ENCODE data around the gene TTC19.

TTC19 gene, protein sequence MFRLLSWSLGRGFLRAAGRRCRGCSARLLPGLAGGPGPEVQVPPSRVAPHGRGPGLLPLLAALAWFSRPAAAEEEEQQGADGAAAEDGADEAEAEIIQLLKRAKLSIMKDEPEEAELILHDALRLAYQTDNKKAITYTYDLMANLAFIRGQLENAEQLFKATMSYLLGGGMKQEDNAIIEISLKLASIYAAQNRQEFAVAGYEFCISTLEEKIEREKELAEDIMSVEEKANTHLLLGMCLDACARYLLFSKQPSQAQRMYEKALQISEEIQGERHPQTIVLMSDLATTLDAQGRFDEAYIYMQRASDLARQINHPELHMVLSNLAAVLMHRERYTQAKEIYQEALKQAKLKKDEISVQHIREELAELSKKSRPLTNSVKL

GRCh38 chr17:15999141-15999973 is at the start of gene TTC19, which contains the start of gene ZSWIM7:
Gene TTC19 (plus strand): TSS chr17:15999824. CDS start chr17:15999849, 25 bp downstream.
Gene ZSWIM7 (minus strand): TSS chr17:15999704. CDS start chr17:15999594, 110 bp downstream.
- H3K9me3 ChIP-seq (ENCODE audit: low read length), result peaks cover 6% of the 10 kb centered on the region
- peaks cover 39% of the 10 kb centered on the region for H3K36me3 ChIP-seq (ENCODE audit: insufficient read depth, low read length)
- H3K27me3 ChIP-seq (ENCODE audit: insufficient read depth, low read length), result no peaks in the 10 kb centered on the region
- H2AFZ ChIP-seq (ENCODE audit: low read depth, low read length), result peak within 1 kb of the TSS; percentile 72
- H3K4me3 ChIP-seq (ENCODE audit: low read length), result peak within 1 kb of the TSS; percentile 75
- H3K4me1 ChIP-seq (ENCODE audit: insufficient read depth, low read length), result peaks cover 10% of the 10 kb centered on the region

GRCh38 chr17:15951368-15952047 is 48.1 kb upstream of the TTC19 start:
- no peaks in the 10 kb centered on the region for H3K36me3 ChIP-seq (ENCODE audit: insufficient read depth, low read length)
- H3K4me3 ChIP-seq (ENCODE audit: low read length), result no peak overlapping the region
- peaks cover 11% of the 10 kb centered on the region for H3K27me3 ChIP-seq (ENCODE audit: insufficient read depth, low read length)
- peaks cover 3% of the 10 kb centered on the region for H3K9me3 ChIP-seq (ENCODE audit: low read length)
- H3K4me1 ChIP-seq (ENCODE audit: insufficient read depth, low read length), result no peaks in the 10 kb centered on the region
- H2AFZ ChIP-seq (ENCODE audit: low read depth, low read length), result no peak overlapping the region

DNA sequence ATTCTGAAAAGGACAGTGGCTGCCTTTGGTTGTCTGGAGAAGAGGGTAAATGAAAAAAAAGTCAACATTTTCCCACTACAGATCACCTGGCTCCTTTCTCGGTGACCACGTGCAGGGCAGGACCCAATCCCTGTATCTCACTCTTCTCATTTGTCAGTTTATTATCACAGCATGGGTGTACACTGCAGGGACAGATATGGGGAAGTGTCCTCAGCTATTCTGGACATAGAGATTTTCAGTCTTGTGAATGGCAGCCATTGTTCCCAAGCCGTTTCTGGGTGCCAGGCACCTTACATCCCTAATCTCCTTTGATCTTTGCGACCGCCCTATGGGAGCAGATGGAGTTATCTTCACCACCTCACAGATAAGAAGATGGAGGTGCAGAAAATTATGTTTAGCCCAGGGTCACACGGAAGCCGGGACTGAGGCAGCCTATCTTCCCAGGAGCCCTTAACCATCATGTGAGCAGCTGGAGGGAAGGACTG is 47.5 kb upstream of the TTC19 start:
- peaks cover 5% of the 10 kb centered on the region for H3K27me3 ChIP-seq (ENCODE audit: insufficient read depth, low read length)
- H2AFZ ChIP-seq (ENCODE audit: low read depth, low read length), result no peak overlapping the region
- H3K36me3 ChIP-seq (ENCODE audit: insufficient read depth, low read length), result no peaks in the 10 kb centered on the region
- H3K4me3 ChIP-seq (ENCODE audit: low read length), result no peak overlapping the region
- no peaks in the 10 kb centered on the region for H3K4me1 ChIP-seq (ENCODE audit: insufficient read depth, low read length)
- H3K9me3 ChIP-seq (ENCODE audit: low read length), result no peaks in the 10 kb centered on the region

DNA sequence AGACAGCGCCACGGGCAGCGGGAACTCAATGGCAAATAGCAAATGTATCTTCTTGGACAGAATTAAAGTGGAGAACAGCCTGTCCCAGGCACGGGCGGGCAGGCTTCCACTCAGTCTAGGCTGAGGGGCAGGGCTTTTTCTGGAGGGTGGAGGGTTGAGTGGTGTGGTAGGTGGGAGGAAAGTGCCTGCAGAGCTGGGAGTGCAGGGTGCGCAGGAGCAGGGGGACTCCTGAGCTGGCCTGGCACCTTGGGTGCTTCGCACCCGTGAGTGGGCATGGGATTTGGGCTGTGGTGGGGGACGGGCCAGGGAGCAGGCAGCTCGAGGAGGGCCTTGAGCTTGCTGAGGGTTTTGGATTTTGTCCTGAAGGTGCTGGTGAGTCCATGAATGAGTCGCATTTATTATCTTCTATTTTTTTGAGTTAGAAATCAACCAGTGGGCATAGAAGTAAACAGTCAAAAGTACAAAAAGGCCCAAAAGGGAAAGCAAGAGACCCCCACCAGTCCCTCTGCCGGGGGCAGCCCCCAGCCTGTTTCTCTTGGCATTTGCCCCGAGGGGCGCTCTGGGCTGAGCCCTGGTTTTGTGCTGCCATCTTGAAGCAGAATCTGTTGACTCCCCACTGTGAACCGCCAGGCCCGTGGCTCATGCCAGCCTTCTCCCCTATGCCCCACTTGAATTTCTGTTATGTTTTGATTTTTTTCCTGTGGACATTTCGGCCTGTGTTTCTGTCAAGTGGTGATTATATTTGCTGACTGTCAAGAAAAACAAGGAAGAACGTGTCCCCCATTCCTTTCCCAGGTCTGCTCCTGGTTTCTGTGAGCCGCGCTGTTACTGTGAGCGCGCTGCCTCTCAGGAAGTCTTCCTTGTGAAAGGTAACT is 46.5 kb upstream of the TTC19 start:
- H3K4me1 ChIP-seq (ENCODE audit: insufficient read depth, low read length), result no peaks in the 10 kb centered on the region
- H3K4me3 ChIP-seq (ENCODE audit: low read length), result no peak overlapping the region
- H3K9me3 ChIP-seq (ENCODE audit: low read length), result no peaks in the 10 kb centered on the region
- H3K36me3 ChIP-seq (ENCODE audit: insufficient read depth, low read length), result no peaks in the 10 kb centered on the region
- H3K27me3 ChIP-seq (ENCODE audit: insufficient read depth, low read length), result no peaks in the 10 kb centered on the region
- no peak overlapping the region for H2AFZ ChIP-seq (ENCODE audit: low read depth, low read length)

GRCh38 chr17:15954222-15954621 is 45.4 kb upstream of the TTC19 start:
- Histone ChIP-seq H3K4me3 (ENCODE audit: low read length) (no peak overlapping the region), H2AFZ (ENCODE audit: low read depth, low read length) (no peak overlapping the region), H3K36me3 (ENCODE audit: insufficient read depth, low read length) (no peaks in the 10 kb centered on the region), H3K4me1 (ENCODE audit: insufficient read depth, low read length) (no peaks in the 10 kb centered on the region), H3K27me3 (ENCODE audit: insufficient read depth, low read length) (no peaks in the 10 kb centered on the region), H3K9me3 (ENCODE audit: low read length) (no peaks in the 10 kb centered on the region)

- Histone ChIP-seq H3K9me3 (ENCODE audit: low read length) (no peaks in the 10 kb centered on the region), H3K27me3 (ENCODE audit: insufficient read depth, low read length) (no peaks in the 10 kb centered on the region), H2AFZ (ENCODE audit: low read depth, low read length) (no peak overlapping the region), H3K4me1 (ENCODE audit: insufficient read depth, low read length) (no peaks in the 10 kb centered on the region), H3K4me3 (ENCODE audit: low read length) (no peak overlapping the region), H3K36me3 (ENCODE audit: insufficient read depth, low read length) (no peaks in the 10 kb centered on the region)
Measured at GRCh38 chr17:15955793-15956541, 43.7 kb upstream of the TTC19 start.

DNA sequence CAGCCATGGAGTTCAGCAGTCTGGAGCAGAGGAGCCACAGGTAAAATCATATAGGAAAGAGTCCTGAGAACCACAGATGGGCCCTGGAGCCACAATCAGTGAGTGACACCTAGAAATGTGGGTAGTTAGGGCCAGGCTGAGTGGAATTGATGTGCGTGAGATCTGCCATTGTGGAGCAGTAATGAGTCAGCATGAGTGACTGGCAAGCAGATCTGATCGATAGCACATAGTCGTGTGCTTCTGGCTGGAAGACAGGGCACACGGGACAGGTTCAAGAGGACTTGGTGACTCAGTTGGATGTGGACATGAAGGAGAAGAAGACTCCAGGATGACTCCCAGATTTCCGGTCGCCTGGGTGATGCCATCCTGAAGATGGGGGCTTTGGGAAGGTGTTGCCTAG is 42.4 kb upstream of the TTC19 start:
- Histone ChIP-seq H3K4me3 (ENCODE audit: low read length) (no peak overlapping the region), H3K36me3 (ENCODE audit: insufficient read depth, low read length) (no peaks in the 10 kb centered on the region), H3K27me3 (ENCODE audit: insufficient read depth, low read length) (no peaks in the 10 kb centered on the region), H2AFZ (ENCODE audit: low read depth, low read length) (no peak overlapping the region), H3K9me3 (ENCODE audit: low read length) (no peaks in the 10 kb centered on the region), H3K4me1 (ENCODE audit: insufficient read depth, low read length) (no peaks in the 10 kb centered on the region)

GRCh38 chr17:15957608-15958307 is 41.9 kb upstream of the TTC19 start:
- H3K27me3 ChIP-seq (ENCODE audit: insufficient read depth, low read length), result no peaks in the 10 kb centered on the region
- no peak overlapping the region for H3K4me3 ChIP-seq (ENCODE audit: low read length)
- no peaks in the 10 kb centered on the region for H3K36me3 ChIP-seq (ENCODE audit: insufficient read depth, low read length)
- H3K4me1 ChIP-seq (ENCODE audit: insufficient read depth, low read length), result no peaks in the 10 kb centered on the region
- no peaks in the 10 kb centered on the region for H3K9me3 ChIP-seq (ENCODE audit: low read length)
- H2AFZ ChIP-seq (ENCODE audit: low read depth, low read length), result no peak overlapping the region

DNA sequence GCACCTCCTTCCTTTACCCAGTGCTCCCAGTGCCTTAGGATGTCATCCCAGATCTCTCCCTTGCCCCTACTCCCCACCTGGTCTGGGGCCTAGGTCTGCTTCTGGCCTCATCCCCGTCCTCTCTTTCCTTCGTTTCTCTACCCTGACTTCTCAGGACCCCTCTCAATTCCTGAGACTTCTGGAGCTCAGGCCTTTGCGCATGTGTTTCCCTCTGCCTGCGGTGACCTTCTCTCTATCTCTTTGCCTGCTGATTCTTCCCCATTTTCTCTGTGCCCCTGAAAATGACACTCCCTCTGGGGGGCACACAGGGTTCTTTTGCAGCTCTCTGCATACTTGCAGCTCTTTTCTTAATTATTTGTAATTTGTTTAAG is 41.2 kb upstream of the TTC19 start:
- Histone ChIP-seq H2AFZ (ENCODE audit: low read depth, low read length) (no peak overlapping the region), H3K36me3 (ENCODE audit: insufficient read depth, low read length) (no peaks in the 10 kb centered on the region), H3K4me1 (ENCODE audit: insufficient read depth, low read length) (no peaks in the 10 kb centered on the region), H3K4me3 (ENCODE audit: low read length) (no peak overlapping the region), H3K9me3 (ENCODE audit: low read length) (no peaks in the 10 kb centered on the region), H3K27me3 (ENCODE audit: insufficient read depth, low read length) (no peaks in the 10 kb centered on the region)

- H3K36me3 ChIP-seq (ENCODE audit: insufficient read depth, low read length), result no peaks in the 10 kb centered on the region
- no peak overlapping the region for H3K4me3 ChIP-seq (ENCODE audit: low read length)
- H3K27me3 ChIP-seq (ENCODE audit: insufficient read depth, low read length), result no peaks in the 10 kb centered on the region
- no peaks in the 10 kb centered on the region for H3K9me3 ChIP-seq (ENCODE audit: low read length)
- H2AFZ ChIP-seq (ENCODE audit: low read depth, low read length), result no peak overlapping the region
- H3K4me1 ChIP-seq (ENCODE audit: insufficient read depth, low read length), result peaks cover 25% of the 10 kb centered on the region
Measured at GRCh38 chr17:15963670-15964110, 35.9 kb upstream of the TTC19 start.

- H3K36me3 ChIP-seq (ENCODE audit: insufficient read depth, low read length), result no peaks in the 10 kb centered on the region
- H3K27me3 ChIP-seq (ENCODE audit: insufficient read depth, low read length), result no peaks in the 10 kb centered on the region
- peak overlapping the region; percentile 44 for H3K4me3 ChIP-seq (ENCODE audit: low read length)
- H3K4me1 ChIP-seq (ENCODE audit: insufficient read depth, low read length), result peaks cover 25% of the 10 kb centered on the region
- H3K9me3 ChIP-seq (ENCODE audit: low read length), result no peaks in the 10 kb centered on the region
- peak overlapping the region; percentile 48 for H2AFZ ChIP-seq (ENCODE audit: low read depth, low read length)
Measured at GRCh38 chr17:15965528-15965927, 34.1 kb upstream of the TTC19 start.

Data from neuron (in vitro differentiated cells).